TTC549 (cell line): ENCODE results near the gene CHI3L1.

Source experiments
- FAIRE-seq: peaks from 2 replicates; lab custom pipeline; 2012; peaks lifted over from hg19 to GRCh38; lab: Jason Lieb, UNC

Gene CHI3L1

DNA sequence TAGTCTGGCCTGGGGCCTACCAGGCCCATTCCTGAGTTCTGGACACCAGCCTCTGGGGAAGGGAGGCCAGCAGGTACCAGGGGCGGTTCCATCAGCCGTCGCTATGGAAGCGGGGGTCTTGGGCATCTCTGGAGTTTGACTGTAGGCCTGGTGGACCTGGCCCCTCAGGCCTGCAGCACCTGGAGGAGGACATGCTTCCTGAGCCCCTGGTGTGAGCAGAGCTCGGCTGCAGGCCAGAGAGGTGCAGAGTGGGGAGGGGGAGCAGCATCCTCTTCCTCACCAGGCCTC lies 18.6 kb downstream of the CHI3L1 start:
- FAIRE-seq: no peak

- no peak for FAIRE-seq
Observed at GRCh38 chr1:203167026-203167912, 19.2 kb downstream of the CHI3L1 start.

DNA sequence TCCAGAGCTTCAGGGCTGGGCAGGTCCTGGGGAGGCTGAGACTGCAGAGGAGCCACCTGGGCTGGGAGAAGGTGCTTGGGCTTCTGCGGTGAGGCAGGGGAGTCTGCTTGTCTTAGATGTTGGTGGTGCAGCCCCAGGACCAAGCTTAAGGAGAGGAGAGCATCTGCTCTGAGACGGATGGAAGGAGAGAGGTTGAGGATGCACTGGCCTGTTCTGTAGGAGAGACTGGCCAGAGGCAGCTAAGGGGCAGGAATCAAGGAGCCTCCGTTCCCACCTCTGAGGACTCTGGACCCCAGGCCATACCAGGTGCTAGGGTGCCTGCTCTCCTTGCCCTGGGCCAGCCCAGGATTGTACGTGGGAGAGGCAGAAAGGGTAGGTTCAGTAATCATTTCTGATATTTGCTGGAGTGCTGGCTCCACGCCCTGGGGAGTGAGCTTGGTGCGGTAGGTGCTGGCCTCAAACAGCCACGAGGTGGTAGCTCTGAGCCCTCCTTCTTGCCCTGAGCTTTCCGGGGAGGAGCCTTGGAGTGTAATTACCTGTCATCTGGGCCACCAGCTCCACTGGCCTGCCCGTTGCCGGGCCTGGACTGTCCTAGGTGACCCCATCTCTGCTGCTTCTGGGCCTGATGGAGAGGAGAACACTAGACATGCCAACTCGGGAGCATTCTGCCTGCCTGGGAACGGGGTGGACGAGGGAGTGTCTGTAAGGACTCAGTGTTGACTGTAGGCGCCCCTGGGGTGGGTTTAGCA lies 20.1 kb downstream of the CHI3L1 start:
- FAIRE-seq: no peak

DNA sequence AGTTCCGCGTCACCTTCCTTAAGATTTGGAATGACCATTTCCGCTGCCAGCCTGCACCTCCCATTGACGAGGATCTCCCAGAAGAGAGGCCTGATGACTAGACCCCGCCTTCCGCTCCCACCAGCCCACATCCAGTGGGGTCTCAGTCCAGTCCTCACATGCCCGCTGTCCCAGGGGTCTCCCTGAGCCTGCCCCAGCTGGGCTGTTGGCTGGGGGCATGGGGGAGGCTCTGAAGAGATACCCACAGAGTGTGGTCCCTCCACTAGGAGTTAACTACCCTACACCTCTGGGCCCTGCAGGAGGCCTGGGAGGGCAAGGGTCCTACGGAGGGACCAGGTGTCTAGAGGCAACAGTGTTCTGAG lies 20.7 kb downstream of the CHI3L1 start:
- FAIRE-seq: no peak

DNA sequence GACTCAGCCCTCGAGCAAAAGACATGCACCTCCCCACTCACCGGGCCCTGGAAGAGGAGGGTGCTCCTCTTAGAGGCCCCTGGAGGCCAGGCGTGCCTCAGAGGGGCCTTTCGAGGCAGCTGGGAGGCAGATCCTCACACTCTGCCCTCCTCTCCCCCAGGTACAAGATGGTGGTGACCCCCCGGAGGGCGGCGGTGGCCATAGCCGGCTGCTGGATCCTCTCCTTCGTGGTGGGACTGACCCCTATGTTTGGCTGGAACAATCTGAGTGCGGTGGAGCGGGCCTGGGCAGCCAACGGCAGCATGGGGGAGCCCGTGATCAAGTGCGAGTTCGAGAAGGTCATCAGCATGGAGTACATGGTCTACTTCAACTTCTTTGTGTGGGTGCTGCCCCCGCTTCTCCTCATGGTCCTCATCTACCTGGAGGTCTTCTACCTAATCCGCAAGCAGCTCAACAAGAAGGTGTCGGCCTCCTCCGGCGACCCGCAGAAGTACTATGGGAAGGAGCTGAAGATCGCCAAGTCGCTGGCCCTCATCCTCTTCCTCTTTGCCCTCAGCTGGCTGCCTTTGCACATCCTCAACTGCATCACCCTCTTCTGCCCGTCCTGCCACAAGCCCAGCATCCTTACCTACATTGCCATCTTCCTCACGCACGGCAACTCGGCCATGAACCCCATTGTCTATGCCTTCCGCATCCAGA lies 21.3 kb downstream of the CHI3L1 start:
- no peak for FAIRE-seq

DNA sequence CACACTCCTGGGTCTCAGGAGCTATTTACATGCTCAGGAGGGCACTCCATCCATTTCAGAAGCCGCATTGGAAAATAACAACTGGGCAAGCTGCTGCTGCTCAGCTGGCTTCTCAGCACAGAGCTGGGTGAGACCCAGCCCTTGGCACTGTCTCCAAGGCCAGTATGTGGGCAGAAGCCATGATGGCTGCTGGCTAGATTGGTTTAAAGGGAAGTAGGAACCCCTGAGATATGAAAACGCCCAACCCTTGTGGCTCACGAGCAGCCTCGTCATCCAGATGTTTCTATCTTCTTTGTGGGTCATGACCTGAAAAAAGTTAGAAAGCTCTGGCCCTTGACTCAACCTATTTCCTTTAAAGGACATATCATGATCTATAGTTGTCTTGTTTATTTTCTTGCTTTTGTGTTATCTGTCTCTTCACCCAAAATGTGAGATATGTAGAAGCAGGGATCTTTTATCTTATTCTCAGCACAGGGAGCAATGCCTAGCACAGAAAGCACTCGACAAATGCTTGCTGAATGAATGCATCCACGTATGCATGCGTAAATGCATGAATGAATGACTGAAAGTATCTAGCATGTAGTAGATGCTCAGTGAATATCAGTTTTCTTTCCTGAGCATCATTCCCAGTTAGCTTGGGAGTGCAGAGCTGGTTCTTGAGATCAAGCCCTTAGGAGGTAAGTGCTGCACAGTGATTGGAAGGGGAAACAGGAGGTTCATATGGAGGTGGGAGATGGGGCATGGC lies 22.4 kb downstream of the CHI3L1 start:
- FAIRE-seq: no peak

DNA sequence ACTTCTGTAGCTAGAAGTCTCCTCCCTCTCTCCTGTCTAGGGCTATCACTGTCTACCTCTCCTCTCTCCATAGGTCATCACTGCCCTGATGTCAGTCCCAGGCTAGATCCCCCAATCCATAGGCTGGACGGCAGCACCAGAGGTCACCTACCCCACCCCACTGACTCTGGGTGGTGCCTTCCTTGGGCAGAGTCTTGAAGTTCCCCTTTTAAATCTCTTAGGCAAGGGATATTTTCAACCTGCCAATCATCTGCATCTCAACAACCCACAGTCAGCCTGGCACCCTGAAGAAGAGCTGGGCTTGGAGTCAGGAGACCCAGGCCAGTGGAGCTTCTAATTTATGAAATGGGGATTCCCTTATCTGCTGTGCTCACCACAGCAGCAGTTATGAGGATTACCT lies 24.1 kb downstream of the CHI3L1 start:
- no peak for FAIRE-seq

DNA sequence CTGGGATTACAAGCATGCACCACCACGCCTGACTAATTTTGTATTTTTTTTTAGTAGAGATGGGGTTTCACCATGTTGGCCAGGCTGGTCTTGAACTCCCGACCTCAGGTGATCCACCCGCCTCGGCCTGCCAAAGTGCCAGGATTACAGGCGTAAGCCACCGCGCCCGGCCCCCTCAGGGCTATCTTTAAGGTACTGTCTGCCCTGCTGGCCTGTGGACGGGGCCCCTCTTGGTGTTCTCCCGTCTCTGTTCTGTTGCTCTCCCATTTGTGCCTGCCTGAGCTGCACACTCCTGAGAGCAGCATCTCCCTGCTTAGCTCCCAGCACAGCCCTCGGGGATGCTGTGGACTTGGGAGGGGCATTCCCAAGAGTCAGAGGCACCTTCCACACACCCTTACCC lies 24.8 kb downstream of the CHI3L1 start:
- FAIRE-seq: no peak

GRCh38 chr1:203161175-203161574 lies 25.3 kb downstream of the CHI3L1 start:
- no peak for FAIRE-seq

GRCh38 chr1:203159844-203160243 lies 26.7 kb downstream of the CHI3L1 start:
- FAIRE-seq: no peak

DNA sequence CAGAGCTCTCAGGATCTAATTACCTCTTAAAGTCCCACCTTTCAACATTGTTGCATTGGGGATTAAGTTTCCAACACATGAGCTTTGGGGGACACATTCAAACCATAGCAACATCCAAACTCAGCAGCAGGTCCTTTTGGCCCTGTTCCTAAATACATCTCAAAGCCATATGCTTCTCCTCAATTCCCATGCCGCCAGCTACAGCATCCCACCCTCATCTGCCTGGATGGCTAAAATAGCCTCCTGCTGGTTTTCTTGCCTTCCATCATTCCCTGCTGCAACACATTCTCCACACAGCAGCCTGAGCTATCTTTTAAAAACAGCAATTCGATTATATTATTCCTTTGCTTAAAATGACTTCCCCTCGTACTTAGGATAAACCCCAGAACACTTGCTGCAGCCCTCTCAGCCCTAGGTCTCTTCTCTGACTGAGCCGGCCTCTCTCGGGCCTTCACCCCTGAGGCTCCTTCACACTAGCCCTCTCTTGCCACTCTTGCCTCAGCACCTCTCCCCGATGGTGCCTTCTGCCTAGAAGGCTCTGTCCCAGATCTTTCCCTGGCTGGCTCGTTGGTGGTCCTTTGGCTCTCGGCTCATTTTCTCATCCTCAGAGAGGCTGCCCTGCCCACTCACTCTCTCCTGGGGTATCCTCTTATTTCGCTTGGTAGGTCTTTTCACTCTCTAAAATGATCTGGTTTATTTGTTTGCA lies 27.4 kb downstream of the CHI3L1 start:
- no peak for FAIRE-seq

- no peak for FAIRE-seq
Observed at GRCh38 chr1:203158423-203158822, 28.1 kb downstream of the CHI3L1 start.

GRCh38 chr1:203156280-203156679 lies 30.2 kb downstream of the CHI3L1 start:
- FAIRE-seq: no peak

DNA sequence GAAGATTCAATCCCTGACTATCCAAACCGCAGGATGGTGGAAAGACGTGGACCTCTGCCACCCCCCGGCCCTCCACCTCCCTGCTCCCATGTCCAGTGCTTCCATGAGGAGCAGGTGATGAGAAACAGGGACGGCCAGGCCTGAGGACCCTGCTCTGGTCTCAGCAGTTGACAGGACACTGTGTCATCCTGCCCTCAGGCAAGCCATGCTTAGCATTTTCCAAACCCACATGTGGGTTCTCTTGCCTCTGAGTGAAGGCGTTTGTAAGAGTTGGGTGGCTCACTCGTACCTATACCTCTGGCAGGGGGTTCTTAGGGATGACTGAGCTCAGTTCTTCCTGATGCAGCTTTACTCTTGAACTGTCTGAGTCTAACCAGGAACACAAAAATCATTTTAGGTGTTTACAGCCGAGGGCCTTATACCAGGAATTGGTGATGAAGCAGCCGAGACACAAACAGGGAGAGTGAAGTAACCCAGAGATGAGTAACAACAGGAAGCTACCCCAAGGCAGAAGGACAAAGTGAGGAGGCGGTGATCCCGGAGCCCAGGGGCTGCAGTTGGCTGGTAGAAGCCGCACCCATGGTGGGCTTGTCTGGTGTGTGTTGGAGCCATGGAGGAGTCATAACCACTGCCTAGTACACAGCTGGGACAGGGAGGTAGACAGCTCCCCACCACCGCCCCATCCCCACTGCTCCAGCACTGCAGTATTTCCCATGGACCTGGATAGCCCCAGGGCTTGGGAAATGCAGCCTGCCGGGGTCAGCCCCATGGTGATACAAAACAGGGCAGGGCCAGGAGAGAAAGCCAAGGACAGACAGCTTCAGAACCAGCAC lies 32.3 kb downstream of the CHI3L1 start:
- FAIRE-seq: no peak

- no peak for FAIRE-seq
Observed at GRCh38 chr1:203153051-203153988, 33.2 kb downstream of the CHI3L1 start.

- no peak for FAIRE-seq
Observed at GRCh38 chr1:203152158-203153034, 34.1 kb downstream of the CHI3L1 start.

GRCh38 chr1:203151362-203152157 lies 34.9 kb downstream of the CHI3L1 start:
- FAIRE-seq: no peak
